Fibroblast of skin of abdomen (primary cell): ENCODE results near the gene RHOXF2B. TPM values are rescaled to one million over a fixed set of nuclear protein-coding genes. Genes with fewer than 3 reads are reported as not detected.
"Not testable (repeated sequence)": the region's sequence is repeated elsewhere in the genome, so short reads cannot be mapped to it uniquely, and the experiment has no call there.

Experiments
- DNase-seq: peaks from one replicate; pipeline ENCODE4 v3.0.0-alpha.2; 2013
- polyA plus RNA-seq, 2 experiments: library from polyadenylated mRNA; unstranded; fragments of 120-200 nt; gene quantifications; one replicate each; pipeline ENCODE4 v1.2.1, GENCODE V29; 2013; ENCODE audit not compliant: insufficient read length in 2 of 2

RHOXF2B gene
- not detected for polyA plus RNA-seq (2013, experiment 1 of 2; ENCODE audit: insufficient read length)
- polyA plus RNA-seq (2013, experiment 2 of 2; ENCODE audit: insufficient read length): not detected

DNA sequence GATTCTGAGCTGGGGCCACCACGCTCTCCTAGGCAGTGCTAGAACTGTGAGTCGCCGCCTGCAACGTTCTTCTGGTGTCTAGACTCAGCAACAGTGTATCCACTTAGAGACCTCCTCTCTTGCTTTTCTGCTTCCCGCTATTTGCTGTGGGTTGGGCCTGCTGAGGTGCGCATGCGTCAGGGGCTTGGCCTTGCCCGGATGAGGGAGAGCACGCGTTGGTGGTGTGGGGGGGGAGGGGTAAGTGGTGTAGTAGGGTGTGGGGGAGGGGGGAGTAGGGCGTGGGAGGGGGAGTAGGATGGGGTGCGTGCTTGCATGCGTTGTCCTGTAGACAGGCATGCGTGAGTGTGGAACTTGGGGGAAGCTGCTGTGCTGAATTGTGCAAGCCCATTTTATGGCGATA is at the start of gene RHOXF2B:
Gene RHOXF2B, minus strand, starts transcription at position 101 of the 400 bp plus-strand sequence. CDS start 138 bp downstream, outside the sequence.
- DNase-seq: not testable (repeated sequence)

GRCh38 chrX:120125444-120125843 is 48.0 kb upstream of the RHOXF2B start:
- DNase-seq: no peak

GRCh38 chrX:120120223-120120622 is 42.7 kb upstream of the RHOXF2B start:
- peak; percentile 0 for DNase-seq

GRCh38 chrX:120115438-120115963 is 38.0 kb upstream of the RHOXF2B start, which contains the start of gene RHOXF1:
RHOXF1 (minus strand) TSS chrX:120115913; CDS start chrX:120115862, 51 bp downstream.
- DNase-seq: no peak

- DNase-seq: no peak
Observed at GRCh38 chrX:120111611-120112010, 34.1 kb upstream of the RHOXF2B start.

DNA sequence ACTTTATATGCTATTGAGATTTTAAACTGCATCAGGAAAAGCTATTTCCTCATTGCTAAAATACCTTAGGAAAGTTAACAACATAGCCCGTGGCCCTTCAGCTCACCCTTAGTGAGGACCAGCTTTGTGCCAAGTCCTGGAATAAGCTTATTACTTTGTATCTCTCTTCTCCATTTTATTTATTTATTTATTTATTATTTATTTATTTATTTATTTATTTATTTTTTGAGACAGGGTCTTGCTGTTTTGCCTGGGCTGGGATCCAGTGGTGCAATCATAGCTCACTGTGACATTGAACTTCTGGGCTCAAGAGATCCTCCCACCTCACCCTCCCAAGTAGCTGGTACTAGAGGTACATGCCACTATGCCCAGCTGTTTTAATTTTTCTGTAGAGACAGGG is 31.9 kb upstream of the RHOXF2B start:
- no peak for DNase-seq

GRCh38 chrX:120104707-120105106 is 27.2 kb upstream of the RHOXF2B start:
- DNase-seq: not testable (repeated sequence)

- DNase-seq: not testable (repeated sequence)
Observed at GRCh38 chrX:120101057-120101456, 23.6 kb upstream of the RHOXF2B start.

DNA sequence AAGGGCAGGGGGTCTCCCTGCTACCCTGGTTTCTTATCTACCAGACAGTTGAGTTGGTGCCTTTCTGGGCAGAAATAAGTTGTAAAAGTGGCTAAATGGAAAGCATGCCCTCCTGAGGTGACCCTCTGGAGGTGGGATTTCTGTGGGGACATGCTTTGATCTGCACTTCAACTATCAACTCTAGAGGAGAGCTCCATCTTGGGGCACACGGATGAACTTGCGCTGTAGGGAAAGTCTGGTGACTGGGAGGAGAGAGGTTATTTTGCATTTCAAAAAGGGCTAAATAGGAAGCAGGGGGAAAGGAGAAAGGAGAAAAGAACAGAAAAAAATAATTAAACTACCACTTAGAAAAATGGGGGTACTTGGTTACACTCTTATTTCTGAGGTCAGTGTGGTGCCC is 12.7 kb upstream of the RHOXF2B start:
- no peak for DNase-seq

GRCh38 chrX:120087289-120088017 is 10.0 kb upstream of the RHOXF2B start:
- no peak for DNase-seq

DNA sequence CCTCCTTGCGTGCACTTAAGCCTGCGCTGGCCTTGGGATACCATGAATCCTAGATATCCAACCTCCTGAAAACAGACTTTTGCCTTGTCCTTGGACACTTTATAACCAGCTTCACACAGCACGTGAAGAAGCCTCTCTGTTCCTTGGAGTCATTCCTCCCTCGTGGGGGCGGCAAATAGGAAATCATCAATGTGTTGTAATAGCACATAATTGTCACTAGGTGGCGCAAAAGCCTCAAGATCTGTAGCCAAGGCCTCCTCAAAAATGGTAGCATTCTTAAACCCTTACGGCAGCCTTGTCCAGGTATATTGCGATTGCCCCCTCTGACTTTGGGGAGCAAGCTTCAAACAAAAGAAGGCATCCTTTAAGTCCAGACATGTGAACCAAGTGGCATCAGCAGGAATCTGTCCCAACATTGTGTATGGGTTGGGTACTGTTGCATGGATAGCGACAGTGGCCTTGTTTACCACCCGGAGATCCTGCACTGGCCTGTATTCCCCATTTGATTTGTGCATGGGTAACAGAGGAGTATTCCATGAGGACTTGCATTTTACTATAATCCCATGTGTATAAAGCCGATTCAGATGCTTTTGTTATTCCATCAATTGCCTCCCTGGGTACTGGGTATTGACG is 8.2 kb upstream of the RHOXF2B start:
- DNase-seq: not testable (repeated sequence)

DNA sequence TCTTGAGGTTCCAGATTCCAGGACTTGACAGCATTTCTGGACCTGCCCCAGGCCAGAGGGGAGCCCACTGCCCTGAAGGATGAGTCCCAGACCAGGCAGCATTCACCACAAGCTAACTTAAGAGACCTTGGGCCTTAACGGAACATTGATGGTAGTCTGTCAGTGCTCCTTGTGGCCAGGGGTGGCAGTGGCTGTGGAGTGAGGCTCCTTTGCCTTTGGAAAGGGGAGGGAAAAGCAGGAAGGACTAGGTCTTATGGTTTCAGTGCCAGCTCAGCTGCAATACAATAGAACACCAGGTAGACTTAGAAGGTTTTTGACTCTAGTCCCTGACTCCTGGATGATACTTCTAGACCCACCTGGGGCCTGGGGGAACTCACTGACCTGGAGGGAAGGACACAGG is 11.3 kb downstream of the RHOXF2B start:
- not testable (repeated sequence) for DNase-seq

DNA sequence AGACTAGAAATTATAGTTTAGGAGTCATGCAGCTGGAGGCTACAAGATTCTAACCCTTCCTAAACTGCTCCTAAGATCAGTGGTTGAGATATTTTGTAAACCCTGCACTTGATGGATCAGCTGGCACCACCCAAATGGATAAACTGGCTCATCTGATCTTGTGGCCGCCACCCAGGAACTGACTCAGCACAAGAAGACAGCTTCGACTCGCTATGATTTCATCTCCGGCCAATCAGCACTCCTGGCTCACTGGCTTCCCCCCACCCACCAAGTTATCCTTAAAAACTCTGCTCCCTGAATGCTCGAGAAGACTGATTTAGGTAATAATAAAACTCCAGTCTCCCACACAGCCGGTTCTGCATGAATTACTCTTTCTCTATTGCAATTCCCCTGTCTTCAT is 34.8 kb downstream of the RHOXF2B start:
- not testable (repeated sequence) for DNase-seq

GRCh38 chrX:120042247-120042646 is 35.2 kb downstream of the RHOXF2B start:
- DNase-seq: not testable (repeated sequence)

GRCh38 chrX:120040176-120040575 is 37.3 kb downstream of the RHOXF2B start:
- not testable (repeated sequence) for DNase-seq

- DNase-seq: not testable (repeated sequence)
Observed at GRCh38 chrX:120039087-120039733, 38.3 kb downstream of the RHOXF2B start.

GRCh38 chrX:120036704-120037103 is 40.8 kb downstream of the RHOXF2B start:
- no peak for DNase-seq

DNA sequence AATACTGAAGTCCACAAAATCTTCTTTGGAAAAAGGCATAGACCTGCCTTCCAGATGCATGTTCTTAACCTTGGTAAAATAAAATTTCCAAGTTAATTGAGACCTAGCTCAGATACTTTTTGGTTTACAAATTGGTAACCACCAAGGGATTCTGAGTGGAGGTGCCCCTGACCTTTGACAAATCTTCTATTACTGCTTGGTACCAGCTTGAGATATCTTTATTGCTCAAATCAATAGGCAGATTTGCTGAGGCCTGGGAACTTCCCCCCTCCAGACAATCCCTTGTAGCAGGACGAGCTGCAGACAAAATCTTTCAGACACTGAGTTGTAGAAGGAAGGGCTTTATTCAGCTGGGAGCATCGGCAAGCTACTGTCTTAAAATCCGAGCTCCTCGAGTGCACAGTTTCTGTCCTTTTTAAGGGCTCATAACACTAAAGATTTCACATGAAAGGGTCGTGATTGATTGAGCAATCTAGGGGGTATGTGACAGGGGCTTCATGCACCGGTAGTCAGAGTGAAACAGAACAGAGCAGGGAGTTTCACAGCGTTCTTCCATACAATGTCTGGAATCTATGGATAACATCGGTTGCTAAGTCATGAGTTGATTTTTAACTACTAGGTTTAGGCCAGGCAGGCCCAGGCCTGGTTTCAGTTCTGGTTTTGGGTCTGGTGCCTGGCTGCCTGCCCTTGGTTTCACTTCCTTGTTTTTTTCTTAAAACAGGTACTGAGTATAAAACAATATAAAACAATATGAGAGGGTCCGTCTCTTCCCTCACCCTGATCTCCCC is 41.8 kb downstream of the RHOXF2B start:
- not testable (repeated sequence) for DNase-seq

GRCh38 chrX:120029354-120029753 is 48.1 kb downstream of the RHOXF2B start:
- DNase-seq: no peak

DNA sequence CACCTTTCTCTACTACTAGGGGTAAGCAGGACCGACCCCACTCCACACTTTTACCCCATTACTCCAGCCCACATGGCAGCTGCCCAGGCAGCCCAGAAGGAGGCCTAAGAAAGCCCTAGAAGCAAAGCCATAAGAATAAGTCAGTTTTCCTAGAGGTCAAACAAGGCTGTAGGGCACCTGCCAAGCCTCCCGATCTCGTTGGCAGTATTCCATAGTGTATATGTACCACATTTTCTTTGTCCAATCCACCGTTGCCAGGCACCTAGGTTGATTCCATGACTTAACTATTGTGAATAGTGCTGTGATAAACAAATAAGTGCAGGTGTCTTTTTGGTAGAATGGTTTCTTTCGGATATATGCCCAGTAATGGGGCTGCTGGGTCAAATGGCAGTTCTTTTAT is 54.2 kb downstream of the RHOXF2B start:
- no peak for DNase-seq

DNA sequence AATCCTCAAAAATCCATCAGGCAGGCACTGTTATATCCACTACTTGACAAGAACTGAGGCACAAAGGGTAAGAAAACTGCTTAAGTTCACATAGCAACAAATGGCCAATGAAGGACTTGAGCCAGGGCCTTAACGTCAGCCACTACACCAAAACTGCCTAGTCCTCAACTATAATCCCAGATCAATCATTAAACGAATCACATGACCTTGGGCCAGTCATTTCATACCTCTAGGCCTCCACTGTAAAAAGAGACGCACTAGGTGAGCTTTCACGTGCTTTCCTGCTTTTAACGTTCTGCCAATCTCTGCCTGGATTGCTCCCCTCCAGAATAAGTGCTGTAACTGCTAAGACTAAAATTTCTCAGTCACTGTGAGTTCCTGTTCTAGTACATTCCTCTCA is 54.7 kb downstream of the RHOXF2B start:
- no peak for DNase-seq
